Left hindlimb (tissue), 1 donor: ENCODE results near the gene TMEM81.

Source experiments
- DNase-seq: peaks from one replicate; pipeline ENCODE4 v3.0.0-alpha.2; 2018

TMEM81 gene

DNA sequence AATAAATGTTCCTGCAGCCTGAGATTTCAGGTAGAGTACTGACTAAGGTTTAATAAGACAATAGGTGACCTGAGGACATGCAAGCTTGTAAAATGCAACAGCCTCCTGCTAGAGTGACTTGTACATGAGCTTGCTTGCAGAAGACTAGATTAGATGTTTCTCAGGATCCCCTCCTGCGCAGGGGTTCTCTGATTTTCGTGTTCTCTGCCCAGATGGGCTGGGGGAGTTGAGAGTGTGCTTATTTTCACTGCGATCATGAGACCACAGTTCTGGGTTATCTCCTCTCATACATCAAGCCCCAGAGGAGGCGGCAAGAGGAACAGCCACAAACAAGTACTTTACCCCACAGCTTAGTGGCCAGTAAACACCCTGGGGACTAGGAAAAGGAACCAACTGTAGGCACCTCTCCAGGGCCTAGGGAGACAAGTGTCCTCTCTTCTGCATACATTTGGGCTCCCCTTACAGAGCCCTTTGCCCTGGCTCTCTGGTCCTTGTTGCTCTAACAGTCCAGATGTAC is 8.0 kb downstream of the TMEM81 start:
- no peak for DNase-seq

DNA sequence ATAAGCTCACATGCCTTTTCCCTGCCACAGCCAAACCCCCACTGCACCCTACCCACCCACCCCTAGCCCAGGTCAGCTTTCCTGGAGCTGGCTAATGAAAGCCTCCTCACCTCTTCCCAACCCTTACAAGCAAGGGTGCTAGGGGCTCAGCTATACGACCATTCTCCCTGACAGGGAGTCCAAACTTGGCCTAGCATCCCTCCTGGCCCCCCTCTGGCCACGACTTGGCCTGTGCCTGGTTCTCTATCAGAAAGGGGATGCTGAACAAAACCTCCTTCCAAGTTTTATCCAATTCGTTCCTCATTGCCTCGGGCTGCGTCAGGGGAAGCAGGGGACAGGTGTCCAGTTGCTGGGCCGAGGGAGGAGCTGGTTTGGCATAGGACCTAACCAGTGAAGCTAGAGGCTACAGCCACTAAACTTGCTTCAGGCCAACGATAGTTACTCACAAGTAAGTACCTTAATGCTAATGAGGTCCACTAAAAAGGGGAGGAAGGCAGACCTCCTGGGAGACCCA is 8.6 kb downstream of the TMEM81 start:
- DNase-seq, result no peak

DNA sequence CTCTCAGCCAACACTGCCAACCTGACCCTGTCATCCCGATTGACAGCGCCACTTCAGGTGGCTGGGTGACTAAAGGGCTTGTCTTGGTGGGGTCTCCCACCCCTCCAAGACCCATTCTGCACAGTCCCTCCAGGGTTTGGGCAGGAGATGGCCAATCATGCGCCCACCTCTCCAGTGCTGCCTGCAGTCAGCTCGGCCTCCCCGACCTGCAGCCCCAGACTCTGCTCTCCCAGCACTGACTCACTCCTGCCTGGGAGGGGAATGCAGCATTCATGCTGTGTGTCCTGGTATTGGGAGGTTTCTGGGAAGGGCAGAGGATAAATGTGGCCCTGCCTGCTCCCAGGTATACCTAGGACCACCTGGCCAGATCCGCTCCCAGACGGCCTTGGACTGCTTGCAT is 9.7 kb downstream of the TMEM81 start:
- no peak for DNase-seq

DNA sequence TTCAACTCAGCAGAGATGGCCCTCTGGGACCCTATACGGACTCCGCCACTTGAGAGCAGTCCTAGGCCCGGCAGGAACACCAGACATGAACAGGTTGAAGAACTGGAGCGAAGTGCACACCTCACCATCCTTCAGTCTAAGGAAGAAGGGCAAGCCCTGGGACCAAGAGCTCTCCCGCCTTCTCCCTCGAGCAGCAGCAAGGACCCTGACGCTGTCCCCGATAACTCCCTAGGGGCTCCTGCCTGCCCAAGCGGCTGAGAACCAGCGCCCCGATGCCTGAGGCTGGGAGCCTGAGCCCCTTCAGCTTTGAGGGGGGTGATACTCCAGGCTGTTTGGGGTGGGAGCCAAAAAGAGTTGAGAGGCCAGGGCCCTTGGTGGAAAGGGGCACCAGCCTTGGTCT is 10.2 kb downstream of the TMEM81 start:
- DNase-seq, result no peak

DNA sequence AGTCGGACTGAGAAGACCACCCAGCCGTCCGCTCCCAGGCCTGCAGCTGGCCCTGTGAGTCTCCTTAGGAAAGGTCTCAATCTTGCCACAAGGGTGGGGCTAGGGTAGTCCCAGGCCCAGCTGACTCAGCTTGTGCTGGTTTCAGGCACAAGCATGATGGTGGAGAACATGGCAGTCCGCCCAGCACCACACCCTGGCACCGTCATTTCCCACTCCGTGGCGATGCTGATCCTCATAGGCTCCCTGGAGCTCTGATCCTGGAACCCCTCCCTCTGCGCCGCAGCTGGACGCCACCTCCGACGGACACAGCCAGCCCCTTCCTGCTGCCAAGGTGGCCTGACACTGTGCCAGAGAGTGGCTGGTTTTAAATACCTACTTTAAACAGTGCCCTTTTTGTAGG is 10.7 kb downstream of the TMEM81 start:
- DNase-seq, result peak; percentile 42

DNA sequence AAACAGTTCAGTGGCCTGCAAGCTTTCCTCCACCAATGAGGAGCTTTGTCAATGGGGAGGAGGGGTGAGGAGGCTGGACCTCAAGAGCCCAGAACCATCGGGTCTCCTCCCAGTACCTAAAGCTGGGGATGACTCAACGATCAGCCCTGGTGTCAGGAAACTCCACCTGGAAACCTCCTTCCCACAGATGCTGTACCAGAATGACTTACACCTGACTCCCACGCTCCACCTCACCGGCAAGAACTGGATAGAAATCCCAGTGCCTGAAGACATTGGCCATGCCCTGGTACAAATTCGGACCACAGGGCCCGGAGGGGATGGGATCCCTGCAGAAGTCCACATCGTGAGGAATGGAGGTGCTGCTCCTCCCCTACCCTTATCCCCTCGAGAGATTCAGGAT is 11.4 kb downstream of the TMEM81 start:
- no peak for DNase-seq

DNA sequence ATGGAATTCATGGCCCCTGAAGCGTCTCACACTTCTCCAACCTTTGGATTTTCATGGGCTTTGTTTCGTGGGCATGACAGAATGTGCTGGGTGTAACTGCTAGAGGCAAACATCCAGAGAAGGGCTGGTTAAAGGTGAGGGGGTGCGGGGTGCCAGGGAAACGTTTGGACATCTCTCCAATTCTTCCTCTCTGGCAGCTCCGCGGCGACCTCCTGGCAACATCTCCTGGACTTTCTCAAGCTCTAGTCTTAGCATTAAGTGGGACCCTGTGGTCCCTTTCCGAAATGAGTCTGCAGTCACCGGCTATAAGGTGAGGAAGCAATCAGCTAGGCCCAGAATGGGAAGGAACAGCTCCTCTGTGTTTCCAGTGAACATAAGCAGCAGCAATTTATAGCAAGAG is 12.0 kb downstream of the TMEM81 start:
- no peak for DNase-seq

DNA sequence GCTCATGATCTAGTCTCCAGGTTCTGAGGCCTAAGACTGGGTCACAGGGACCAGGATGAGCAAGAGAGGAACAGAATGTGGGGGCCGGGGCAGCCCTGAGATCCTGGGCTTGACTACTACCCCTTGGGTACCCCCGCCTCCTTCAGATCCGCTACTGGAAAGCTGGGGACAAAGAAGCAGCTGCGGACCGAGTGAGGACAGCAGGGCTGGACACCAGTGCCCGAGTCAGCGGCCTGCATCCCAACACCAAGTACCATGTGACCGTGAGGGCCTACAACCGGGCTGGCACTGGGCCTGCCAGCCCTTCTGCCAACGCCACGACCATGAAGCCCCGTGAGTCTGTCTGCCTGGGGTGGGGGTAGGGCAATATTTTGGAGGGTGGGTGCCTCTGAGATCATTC is 12.5 kb downstream of the TMEM81 start:
- no peak for DNase-seq

DNA sequence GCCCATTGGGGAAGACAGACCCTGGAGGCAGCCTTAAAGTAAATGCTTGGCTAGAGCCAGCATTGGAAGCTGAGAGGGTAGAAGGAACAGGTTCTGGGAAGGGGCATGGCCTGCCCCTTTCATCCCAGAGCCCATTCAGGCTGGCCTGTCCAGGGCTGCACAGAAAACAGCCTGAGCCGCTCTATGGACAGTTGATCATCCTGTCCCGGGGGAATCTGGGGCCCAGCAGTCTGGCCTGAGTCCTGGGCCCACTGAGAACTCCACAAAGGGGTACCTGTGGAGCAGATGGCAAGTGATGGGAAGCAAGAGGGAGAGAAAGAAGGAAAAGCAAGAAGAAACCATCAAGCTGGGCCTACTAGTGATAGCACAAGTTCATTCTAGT is 13.2 kb downstream of the TMEM81 start:
- no peak for DNase-seq

DNA sequence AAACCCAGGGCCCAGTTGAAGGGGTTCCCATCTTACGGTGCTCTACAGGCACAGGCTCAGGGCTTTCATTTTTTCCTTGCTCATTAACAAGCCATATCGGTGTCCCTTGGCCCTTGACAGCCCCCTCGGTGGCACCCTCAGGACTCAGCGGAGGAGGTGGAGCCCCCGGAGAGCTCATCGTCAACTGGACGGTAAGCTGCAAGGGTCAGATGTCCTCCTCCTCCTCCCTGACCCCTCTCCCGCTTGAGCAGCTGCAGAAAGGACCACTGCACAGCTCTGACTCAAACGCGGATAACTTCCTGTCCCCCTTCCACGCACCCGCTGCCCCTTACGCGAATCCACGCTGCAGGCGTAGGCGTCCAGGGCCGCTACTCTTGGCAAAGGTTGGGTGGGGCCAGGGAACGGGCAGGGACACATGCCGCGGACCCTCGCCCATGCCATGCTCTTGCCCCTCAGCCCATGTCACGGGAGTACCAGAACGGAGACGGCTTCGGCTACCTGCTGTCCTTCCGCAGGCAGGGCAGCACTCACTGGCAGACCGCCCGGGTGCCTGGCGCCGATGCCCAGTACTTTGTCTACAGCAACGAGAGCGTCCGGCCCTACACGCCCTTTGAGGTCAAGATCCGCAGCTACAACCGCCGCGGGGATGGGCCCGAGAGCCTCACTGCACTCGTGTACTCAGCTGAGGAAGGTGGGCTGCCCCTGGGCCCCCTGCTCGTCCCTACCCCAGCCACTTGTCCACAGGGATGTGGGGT is 14.7 kb downstream of the TMEM81 start:
- no peak for DNase-seq

DNA sequence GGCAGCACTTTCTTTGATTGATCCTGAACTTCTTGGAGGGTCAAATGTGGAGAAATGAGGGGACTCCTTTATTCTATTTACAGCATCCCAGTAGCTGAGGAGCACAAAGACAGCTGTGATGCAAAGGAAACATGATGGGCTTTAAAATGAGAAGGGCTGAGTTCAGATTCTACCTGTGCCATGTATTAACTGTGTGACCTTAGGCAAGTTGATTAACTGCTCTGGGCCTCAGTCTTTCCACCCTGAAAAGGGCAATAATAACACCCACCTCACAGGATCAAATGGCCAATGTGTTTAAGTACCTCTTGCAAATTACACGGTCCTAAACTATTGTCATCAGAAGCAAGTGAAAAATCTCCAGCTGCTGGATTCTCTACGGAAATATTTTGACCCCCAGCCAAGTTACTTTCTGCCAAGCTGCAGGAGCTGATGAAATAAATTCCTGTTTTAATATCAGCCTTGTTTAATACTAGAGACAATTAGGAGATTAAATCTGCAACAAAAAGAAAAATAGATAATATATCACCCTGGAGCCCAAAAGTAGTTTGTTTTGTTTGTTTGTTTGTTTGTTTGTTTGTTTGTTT is 15.7 kb downstream of the TMEM81 start:
- DNase-seq, result no peak

DNA sequence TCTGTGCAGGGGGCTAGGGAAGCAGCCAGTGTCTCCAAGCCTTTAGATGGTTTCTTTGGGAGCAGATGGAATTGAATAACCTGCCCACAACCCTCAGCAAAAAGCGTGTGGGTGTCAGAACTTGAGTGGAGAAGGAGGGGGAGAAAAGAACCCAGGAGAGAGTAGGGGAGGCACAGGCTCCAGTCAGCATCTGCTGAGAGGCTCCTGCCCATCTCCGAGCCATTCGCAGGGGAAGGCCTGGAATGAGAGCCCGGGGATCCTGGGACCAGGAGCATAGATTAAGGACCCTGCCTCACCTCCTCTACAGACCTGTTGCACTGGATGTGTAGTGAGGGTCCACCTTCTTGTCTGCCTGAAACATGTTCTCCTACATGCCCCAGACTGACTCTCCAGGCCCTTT is 16.3 kb downstream of the TMEM81 start:
- DNase-seq, result no peak

DNA sequence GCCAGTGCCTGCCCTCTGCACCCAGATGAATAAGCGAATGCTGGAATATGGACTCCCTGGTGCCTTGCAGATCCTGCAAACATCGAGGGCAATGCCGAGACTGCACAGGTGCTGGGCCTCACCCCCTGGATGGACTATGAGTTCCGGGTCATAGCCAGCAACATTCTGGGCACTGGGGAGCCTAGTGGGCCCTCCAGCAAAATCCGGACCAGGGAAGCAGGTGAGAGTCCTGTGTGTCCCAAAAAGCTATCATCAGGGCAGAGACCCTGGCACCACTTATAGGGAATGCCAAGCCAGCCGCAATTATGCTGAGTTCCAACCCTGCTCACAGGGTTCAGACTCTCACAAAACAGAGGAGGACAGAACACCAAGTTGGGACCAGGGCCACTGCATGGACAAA is 17.2 kb downstream of the TMEM81 start:
- DNase-seq, result no peak

DNA sequence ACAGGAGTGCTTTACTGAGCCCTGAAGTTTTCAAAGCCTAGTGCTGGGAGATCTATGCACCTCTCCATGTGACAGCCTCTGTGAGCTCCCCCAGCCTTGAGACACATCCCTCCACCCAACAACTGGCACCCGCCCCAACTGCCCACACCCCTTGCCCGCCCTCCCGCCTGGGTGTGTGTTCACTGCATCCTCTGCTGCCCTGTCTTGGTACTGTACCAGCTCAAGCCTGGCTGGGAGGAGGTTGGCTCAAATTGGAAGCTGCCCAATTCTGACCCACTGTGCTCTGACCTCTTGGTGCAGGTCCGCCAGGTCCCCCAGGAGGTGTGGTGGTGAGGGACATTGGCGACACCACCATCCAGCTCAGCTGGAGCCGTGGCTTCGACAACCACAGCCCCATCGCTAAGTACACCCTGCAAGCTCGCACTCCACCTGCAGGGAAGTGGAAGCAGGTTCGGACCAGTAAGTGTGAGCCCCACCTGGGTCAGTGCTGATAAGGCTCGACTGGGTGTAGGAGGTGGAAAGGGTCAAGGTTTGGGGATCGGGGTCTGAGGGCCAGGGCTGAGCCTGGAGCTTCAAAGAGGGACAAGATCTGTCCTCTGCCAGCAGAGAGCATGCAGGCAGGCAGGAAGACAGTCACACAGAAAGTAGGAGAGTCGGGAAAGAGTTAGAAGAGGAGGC is 18.0 kb downstream of the TMEM81 start:
- DNase-seq, result no peak

DNA sequence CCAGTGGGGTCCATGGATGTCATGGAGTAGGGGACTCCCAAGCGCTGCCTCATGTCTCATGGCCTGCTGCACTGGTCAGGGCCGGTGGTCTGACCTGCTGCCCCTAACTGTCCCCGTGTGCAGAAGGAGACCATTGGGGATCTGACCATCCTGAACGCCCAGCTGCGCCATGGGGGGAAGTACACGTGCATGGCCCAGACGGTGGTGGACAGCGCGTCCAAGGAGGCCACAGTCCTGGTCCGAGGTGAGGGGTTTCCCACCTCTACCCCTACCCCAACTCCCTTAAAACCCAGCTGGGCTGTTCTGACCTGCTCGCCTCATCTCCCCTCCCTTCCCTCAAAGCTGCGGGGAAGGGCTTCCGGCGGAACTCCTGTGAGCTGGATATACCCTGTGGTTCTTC is 18.6 kb downstream of the TMEM81 start:
- no peak for DNase-seq

DNA sequence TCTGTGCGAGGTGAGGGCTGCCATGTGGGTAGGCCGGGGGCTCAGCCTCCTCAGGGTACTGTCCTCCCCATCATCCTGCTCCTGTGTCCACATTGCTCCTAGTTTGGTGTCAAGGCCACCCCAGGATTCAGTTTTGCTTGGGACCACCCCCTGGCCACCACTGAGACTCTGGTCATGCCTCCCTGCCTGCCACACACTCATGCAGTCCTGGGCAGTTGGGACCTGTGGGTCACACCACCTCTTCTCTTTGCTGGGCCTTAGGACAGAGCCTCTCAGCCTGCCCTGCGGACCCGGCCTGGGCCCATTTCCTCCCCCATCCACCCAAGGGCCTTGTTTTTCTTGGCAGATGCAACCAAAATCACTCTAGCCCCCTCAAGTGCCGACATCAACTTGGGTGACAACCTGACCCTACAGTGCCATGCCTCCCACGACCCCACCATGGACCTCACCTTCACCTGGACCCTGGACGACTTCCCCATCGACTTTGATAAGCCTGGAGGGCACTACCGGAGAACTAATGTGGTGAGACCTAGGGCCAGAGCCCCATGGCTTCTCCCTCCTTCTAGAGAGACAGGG is 19.4 kb downstream of the TMEM81 start:
- no peak for DNase-seq

DNA sequence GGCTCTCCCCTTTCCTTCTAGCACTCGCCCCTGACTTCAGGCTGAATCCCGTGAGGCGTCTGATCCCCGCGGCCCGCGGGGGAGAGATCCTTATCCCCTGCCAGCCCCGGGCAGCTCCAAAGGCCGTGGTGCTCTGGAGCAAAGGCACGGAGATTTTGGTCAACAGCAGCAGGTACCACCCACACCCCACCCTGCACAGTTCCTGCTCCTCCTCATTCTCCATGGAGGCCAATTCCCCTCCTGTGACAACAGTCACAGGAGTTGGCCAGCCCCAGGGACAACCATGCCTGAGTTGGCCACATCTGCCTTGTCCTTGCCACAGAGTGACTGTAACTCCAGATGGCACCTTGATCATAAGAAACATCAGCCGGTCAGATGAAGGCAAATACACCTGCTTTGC is 20.0 kb downstream of the TMEM81 start:
- no peak for DNase-seq

DNA sequence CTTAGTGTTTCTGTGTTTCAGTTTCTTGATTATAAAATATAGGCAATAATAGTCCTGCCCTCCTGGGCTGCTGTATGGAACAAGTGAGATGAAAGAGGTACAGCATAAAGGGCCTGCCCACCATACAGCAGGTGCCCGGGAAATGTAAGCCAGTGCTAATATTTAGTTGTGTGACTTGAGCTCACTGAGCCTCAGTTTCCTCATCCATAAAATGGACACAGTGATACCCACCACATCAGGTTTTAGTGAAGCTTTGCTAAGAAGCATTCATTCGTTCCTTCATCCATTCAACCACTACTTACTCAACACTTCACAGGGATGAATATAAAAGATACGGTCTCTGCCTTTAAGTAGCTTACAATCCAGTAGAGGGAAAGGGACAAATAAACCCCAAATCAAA is 21.4 kb downstream of the TMEM81 start:
- DNase-seq, result no peak

DNA sequence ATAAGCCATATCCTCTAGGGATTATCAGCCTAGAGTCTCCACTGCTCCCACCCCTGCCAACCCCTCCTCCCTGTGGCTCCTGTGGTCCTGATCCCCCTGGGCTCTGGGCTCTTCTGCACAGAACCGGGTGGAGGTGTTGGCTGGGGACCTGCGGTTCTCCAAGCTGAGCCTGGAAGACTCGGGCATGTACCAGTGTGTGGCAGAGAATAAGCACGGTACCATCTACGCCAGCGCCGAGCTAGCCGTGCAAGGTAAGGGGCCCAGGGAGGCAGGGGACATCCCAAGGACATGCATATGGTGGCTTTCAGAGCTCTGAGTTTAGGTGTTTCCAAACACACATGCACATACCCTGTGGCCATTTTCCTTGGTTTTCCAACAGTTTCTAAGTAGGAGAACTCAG is 21.9 kb downstream of the TMEM81 start:
- DNase-seq, result no peak

DNA sequence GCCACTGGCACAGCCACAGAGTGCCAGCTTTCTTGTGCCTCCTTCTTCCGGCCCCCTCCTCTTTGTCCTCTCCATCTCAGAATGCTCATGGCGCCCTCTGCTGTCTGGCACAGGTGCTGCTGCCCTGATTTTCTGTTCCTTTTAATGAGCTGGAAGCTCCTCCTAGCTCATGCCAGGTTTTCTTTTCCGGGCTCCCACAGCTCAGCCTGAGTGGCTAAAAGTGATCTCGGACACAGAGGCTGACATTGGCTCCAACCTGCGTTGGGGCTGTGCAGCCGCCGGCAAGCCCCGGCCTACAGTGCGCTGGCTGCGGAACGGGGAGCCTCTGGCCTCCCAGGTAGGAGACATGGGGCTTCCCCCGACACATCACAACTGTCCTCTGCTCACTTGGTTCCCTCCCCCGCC is 22.6 kb downstream of the TMEM81 start:
- peak; percentile 85 for DNase-seq

DNA sequence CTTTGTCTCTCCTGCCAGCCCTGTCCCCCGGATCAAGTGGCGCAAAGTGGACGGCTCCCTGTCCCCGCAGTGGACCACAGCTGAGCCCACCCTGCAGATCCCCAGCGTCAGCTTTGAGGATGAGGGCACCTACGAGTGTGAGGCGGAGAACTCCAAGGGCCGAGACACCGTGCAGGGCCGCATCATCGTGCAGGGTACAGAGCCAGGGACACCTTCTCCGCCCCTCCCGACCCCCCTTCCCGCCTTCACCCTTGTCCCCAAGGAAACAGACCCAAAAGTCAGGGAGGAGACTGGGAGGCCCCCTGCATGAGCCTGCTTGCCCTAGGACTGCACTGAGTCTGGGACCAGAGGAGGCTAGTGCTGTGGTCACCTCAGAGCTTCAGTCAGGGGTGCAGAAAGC is 23.0 kb downstream of the TMEM81 start:
- no peak for DNase-seq

DNA sequence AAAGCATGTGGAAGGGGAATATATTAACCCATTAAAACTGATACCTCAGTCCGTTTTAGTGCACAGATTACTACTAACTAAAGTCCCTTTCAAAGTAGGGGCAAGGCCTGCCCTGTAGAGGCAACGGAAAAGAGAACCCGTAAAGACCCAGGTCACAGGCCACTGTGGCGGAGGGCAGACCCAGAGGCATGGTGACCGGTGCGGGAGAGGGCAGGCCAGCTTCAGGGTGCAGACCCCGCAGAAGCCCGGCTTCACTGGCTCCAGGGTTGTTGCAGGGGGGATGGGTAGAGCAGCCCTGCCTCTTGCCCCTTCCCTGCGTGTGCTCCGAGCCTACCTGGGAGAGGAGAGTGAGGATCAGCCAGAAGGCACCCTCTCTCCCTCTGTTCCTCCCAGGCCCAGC is 23.5 kb downstream of the TMEM81 start:
- DNase-seq, result no peak

DNA sequence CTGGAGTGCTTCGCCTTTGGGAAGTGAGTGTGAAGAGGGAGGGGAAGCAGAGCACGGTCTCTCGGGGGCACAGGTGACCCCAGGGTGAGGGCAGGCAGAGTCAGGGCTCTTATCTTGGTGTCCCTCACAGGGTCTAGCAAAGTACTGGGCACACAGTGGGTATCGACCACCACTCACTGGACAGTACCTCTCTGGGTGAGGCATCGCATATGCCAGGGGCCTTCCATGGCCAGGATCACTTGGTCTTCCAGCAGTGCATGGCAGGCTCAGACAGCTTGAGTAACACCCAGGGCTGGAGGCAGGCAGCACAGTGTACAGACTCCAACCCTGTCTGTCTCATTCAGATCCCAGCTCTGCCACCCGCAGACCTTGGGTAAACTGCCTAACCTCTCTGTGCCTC is 24.6 kb downstream of the TMEM81 start:
- no peak for DNase-seq

DNA sequence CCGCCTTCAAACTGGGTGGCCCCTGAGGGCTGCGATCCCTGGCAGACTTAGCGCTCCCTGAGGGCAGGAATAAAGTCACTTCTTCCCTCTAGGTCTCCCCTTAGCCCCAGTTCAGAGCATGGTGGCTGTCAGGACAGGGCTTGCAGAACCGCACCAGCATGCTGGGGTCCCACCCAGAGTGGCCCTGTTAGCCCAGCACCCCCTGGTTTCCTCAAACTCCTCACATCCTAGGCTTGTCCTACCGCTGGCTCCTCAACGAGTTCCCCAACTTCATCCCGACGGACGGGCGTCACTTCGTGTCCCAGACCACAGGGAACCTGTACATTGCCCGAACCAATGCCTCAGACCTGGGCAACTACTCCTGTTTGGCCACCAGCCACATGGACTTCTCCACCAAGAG is 25.4 kb downstream of the TMEM81 start:
- no peak for DNase-seq
